GM21825 (cell line): ENCODE measurements around the gene ZNF627.
"Not testable (repeated sequence)": the region's sequence is repeated elsewhere in the genome, so short reads cannot be mapped to it uniquely, and the experiment has no call there.

Source experiments
- ATAC-seq: cut with Tn5 transposase; IDR thresholded peaks from one replicate; pipeline ENCODE4 v1.9.1; 2021; ENCODE audit warnings: mild to moderate bottlenecking, moderate library complexity; ENCODE audit not compliant: unreplicated experiment

The ZNF627 gene

GRCh38 chr19:11597202-11598102 lies at the start of gene ZNF627:
Gene ZNF627, plus strand, starts transcription at chr19:11597483. Its CDS starts 145 bp downstream, at chr19:11597628.
- ATAC-seq: peak; percentile 95

GRCh38 chr19:11547929-11548700 lies 49.2 kb upstream of the ZNF627 start:
- no peak for ATAC-seq

- no peak for ATAC-seq
These were observed 47.8 kb upstream of the ZNF627 start for GRCh38 chr19:11549386-11549953.

- ATAC-seq: no peak
These were observed 47.0 kb upstream of the ZNF627 start for GRCh38 chr19:11550265-11550664.

GRCh38 chr19:11551603-11552235 lies 45.6 kb upstream of the ZNF627 start:
- no peak for ATAC-seq

GRCh38 chr19:11552666-11553372 lies 44.5 kb upstream of the ZNF627 start:
- no peak for ATAC-seq

GRCh38 chr19:11554160-11554559 lies 43.1 kb upstream of the ZNF627 start:
- ATAC-seq: no peak

- no peak for ATAC-seq
These were observed 42.0 kb upstream of the ZNF627 start for GRCh38 chr19:11555246-11555645.

GRCh38 chr19:11556634-11557420 lies 40.5 kb upstream of the ZNF627 start:
- no peak for ATAC-seq

GRCh38 chr19:11558881-11559828 lies 38.1 kb upstream of the ZNF627 start, which contains the start of gene ELOF1:
Gene ELOF1, minus strand, starts transcription at chr19:11559230. Its CDS starts 4,883 bp downstream, at chr19:11554347.
- peak; percentile 66 for ATAC-seq

GRCh38 chr19:11560404-11561051 lies 36.8 kb upstream of the ZNF627 start:
- ATAC-seq: peak; percentile 37

- ATAC-seq: no peak
These were observed 33.8 kb upstream of the ZNF627 start for GRCh38 chr19:11563532-11563931.

GRCh38 chr19:11564082-11564807 lies 33.0 kb upstream of the ZNF627 start:
- ATAC-seq: not testable (repeated sequence)

GRCh38 chr19:11565649-11565980 lies 31.7 kb upstream of the ZNF627 start:
- not testable (repeated sequence) for ATAC-seq

- ATAC-seq: no peak
These were observed 31.1 kb upstream of the ZNF627 start for GRCh38 chr19:11566164-11566563.

- ATAC-seq: no peak
These were observed 27.2 kb upstream of the ZNF627 start for GRCh38 chr19:11570039-11570462.

- ATAC-seq: not testable (repeated sequence)
These were observed 23.9 kb upstream of the ZNF627 start for GRCh38 chr19:11573354-11573753.
